Right renal pelvis (tissue), 4 donors: ENCODE results near the gene PPFIBP1. TPM values are rescaled to one million over a fixed set of nuclear protein-coding genes. Genes with fewer than 3 reads are reported as not detected.
"Not testable (repeated sequence)": the region's sequence is repeated elsewhere in the genome, so short reads cannot be mapped to it uniquely, and the experiment has no call there.

ENCODE experiments used
- DNase-seq, 4 donors: peaks; one replicate each; pipeline ENCODE4 v3.0.0-alpha.2; 2013; ENCODE audit warnings: low read depth in 4 of 4, low spot score in 3 of 4, missing footprints in 1 of 4
- polyA plus RNA-seq, 4 donors: library from polyadenylated mRNA; unstranded; fragments of 120-200 nt; gene quantifications; one replicate each; pipeline ENCODE4 v1.2.1, GENCODE V29; 2013; ENCODE audit not compliant: insufficient read length in 4 of 4

PPFIBP1 gene
- polyA plus RNA-seq, 4 donors = 62.1 to 93.3 (median 78.0) TPM

- DNase-seq = peak in 2 of 4 donors; percentile 10 to 24
These were observed 120.3 kb downstream of the PPFIBP1 start for GRCh38 chr12:27644158-27644845.

GRCh38 chr12:27645671-27646070 lies 121.7 kb downstream of the PPFIBP1 start:
- DNase-seq = no peak

- no peak for DNase-seq
These were observed 122.1 kb downstream of the PPFIBP1 start for GRCh38 chr12:27646149-27646548.

- DNase-seq = no peak
These were observed 126.0 kb downstream of the PPFIBP1 start for GRCh38 chr12:27650011-27650410.

- no peak for DNase-seq
These were observed 127.2 kb downstream of the PPFIBP1 start for GRCh38 chr12:27651201-27651600.

GRCh38 chr12:27652174-27652763 lies 128.3 kb downstream of the PPFIBP1 start:
- DNase-seq = peak; percentile 65 to 77 (median 70)

GRCh38 chr12:27653661-27654060 lies 129.7 kb downstream of the PPFIBP1 start:
- no peak for DNase-seq

GRCh38 chr12:27655476-27655875 lies 131.5 kb downstream of the PPFIBP1 start:
- DNase-seq = not testable (repeated sequence)

GRCh38 chr12:27657296-27657695 lies 133.3 kb downstream of the PPFIBP1 start:
- DNase-seq = no peak

- DNase-seq = no peak
These were observed 141.7 kb downstream of the PPFIBP1 start for GRCh38 chr12:27665704-27666103.

- DNase-seq = no peak
These were observed 142.5 kb downstream of the PPFIBP1 start for GRCh38 chr12:27666510-27666909.

GRCh38 chr12:27667540-27667939 lies 143.5 kb downstream of the PPFIBP1 start:
- no peak for DNase-seq

- DNase-seq = no peak
These were observed 148.0 kb downstream of the PPFIBP1 start for GRCh38 chr12:27672051-27672450.

- DNase-seq = no peak
These were observed 148.6 kb downstream of the PPFIBP1 start for GRCh38 chr12:27672643-27673042.

GRCh38 chr12:27673101-27673718 lies 149.2 kb downstream of the PPFIBP1 start:
- no peak for DNase-seq

GRCh38 chr12:27674989-27675388 lies 151.0 kb downstream of the PPFIBP1 start:
- DNase-seq = no peak

GRCh38 chr12:27680619-27681018 lies 156.6 kb downstream of the PPFIBP1 start:
- no peak for DNase-seq

GRCh38 chr12:27682534-27682933 lies 158.5 kb downstream of the PPFIBP1 start:
- no peak for DNase-seq

- no peak for DNase-seq
These were observed 161.3 kb downstream of the PPFIBP1 start for GRCh38 chr12:27685274-27685673.

GRCh38 chr12:27686147-27686546 lies 162.1 kb downstream of the PPFIBP1 start:
- no peak for DNase-seq

- DNase-seq = no peak
These were observed 164.7 kb downstream of the PPFIBP1 start for GRCh38 chr12:27688671-27689070.
